ENCODE measurements around the gene GRIA2.
"Not testable (repeated sequence)": the region's sequence is repeated elsewhere in the genome, so short reads cannot be mapped to it uniquely, and the experiment has no call there.

GRIA2 gene

DNA sequence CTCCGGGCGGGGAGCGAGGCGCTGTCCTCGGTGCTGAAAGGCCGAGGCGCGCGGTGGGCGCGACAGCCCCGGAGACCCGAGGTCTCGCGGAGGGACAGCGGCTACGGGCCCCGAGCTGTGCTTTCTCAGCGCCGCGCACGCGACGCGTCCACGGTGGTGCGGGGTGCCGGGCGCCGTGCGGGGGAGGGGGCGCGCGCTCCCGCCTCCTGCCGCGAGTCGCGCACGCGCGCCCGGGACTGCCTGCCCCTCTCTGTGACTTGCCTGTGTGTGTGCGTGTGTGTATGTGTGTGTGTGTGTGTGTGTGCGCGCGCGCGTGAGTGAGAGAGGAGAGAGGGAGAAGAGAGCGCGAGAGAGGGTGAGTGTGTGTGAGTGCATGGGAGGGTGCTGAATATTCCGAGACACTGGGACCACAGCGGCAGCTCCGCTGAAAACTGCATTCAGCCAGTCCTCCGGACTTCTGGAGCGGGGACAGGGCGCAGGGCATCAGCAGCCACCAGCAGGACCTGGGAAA is at the start of gene GRIA2:
GRIA2 (plus strand) TSS at position 358 of the 511 bp plus-strand sequence. CDS start 315 bp downstream, outside the sequence.
- peak; percentile 16 for DNase-seq

DNA sequence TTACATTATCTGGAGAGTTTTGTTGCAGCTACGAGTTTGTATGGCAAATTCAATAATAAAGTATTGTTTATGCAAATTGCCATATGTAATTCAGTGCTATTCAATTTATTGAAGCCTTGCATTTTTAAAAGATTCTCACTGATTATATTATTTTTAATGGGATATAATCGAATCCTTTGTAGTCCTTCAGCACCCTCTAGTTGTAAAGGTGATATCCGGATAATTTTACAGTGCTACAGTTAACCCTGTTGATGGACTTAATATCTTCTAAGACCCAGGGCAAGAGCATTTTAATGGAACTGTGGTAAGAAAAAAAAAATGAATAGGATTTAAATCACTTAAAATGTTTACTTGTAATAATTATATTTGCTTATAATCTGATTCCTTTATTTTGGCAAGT is 48.5 kb upstream of the GRIA2 start:
- no peak for DNase-seq

DNA sequence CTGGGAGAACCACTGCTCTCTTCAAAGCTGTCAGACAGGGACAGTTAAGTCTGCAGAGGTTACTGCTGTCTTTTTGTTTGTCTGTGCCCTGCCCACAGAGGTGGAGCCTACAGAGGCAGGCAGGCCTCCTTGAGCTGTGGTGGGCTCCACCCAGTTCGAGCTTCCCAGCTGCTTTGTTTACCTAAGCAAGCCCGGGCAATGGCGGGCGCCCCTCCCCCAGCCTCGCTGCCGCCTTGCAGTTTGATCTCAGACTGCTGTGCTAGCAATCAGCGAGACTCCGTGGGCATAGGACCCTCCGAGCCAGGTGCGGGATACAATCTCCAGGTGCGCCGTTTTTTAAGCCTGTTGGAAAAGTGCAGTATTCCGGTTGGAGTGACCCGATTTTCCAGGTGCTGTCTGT is 40.3 kb upstream of the GRIA2 start:
- not testable (repeated sequence) for DNase-seq

DNA sequence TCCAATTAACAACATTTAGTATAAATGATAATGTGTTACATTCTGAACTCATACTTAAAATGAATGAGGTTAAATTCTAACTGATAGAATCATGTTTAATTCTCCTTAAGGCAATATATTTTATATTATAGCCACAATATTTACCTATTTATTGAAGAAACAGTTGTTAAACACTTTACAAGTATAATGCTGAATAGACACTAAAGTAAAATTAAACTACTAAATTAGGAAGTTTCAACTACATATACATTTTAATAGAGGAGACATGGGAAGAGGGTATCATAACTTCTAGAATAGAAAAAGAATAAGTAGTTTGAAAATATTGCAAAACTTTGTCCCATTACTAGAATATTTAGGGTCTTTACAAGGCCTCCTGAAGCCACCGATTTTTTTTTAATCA is 36.2 kb upstream of the GRIA2 start:
- DNase-seq = no peak

DNA sequence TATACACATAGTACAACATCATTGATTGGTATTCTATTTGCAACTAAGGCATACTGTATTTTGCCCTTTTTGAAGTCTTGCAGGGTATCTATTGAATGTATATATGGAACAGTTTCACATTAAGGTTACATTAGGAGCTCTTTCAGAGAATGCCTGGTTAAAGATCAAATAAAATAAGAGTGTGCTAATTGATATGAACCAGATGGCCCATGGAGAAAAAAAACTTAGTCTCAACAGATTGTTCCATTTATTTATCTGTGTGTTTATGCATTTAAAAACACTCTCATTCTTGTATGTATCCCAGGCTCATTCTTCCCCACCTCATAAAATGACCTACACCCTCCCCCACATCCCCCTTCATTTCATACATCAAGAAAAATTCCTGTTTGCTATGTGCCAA is 35.2 kb upstream of the GRIA2 start:
- no peak for DNase-seq

DNA sequence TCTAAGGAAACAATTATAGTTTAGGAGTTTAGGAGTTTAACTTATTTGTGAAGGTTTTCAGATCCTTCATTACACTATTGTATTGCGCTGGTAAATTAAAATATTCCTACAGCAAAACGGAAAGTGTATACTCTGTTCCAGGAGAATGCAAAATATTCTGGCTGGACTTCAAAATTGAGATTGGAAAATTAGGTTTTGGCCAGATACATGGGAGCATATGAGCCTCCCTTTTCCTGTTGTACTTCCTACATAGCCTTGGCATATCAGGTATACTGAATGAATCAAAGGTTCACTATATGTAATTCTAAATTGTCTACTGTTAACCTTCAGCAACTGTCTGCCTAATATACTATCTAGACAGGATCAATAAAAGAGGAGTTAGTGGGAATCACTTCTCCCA is 25.2 kb upstream of the GRIA2 start:
- DNase-seq = no peak

DNA sequence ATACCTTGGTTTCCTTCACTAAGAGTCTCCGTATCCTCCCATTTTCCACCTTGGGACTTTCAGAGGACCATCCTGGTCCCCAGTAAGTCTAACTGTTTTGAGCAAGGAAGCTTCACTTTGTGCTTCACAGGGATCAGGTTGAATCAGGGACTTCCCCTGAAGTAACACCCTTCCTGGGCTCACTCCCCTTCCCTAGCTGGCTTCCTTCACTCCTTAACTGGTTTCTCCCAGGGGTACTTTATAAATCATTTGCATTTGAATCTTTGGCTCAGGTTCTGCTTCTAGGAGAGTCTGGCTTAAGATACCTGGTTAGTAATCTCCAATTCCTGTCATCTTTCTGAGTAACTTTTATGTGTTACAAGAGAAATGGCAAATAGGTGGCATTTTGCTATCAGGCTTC is 24.5 kb upstream of the GRIA2 start:
- DNase-seq = no peak

DNA sequence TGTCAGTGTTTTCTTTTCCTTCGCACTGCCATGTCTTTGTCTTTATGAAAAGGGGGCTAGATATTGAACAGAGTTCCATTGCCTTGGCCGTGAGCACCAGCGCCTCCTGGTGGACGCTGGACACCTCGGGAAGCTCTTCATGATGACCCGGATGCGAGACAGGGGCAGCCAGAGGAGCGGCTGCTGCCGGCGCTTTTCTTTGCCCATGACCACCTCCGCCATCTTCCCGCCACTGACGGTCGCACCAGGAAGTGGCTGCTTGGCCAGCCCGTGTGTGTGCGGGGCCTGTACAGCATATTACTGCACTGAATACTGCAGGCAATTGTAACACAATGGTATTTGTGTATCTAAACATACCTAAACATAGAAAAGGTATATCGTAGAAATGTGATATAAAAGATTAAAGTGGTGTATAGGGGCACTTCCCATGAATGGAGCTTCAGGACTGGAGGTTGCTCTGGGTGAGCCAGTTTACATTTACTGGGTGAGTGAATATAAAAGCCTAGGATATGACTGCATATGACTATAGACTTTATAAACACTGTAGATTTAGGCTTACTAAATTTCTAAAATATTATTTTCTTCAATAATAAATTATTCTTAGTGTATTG is 15.8 kb upstream of the GRIA2 start:
- no peak for DNase-seq

DNA sequence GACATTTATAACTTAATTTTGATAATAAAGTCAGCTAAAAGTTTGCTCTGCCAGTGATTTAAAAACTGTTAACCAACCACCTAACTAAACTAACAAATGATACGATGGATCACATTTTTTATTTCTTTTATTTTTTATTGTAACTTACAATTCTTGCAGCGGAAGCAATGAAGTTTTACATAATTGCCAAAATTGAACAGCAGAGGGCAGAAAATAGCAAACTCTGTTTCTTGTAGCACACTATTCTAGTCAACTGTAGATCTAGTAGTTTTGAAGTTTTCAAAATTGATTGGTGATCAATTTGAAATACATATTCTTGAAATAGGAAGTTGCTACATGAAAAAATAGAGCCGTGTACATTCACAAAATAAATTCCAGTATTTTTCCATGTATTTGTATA is 2.8 kb upstream of the GRIA2 start:
- DNase-seq = no peak

DNA sequence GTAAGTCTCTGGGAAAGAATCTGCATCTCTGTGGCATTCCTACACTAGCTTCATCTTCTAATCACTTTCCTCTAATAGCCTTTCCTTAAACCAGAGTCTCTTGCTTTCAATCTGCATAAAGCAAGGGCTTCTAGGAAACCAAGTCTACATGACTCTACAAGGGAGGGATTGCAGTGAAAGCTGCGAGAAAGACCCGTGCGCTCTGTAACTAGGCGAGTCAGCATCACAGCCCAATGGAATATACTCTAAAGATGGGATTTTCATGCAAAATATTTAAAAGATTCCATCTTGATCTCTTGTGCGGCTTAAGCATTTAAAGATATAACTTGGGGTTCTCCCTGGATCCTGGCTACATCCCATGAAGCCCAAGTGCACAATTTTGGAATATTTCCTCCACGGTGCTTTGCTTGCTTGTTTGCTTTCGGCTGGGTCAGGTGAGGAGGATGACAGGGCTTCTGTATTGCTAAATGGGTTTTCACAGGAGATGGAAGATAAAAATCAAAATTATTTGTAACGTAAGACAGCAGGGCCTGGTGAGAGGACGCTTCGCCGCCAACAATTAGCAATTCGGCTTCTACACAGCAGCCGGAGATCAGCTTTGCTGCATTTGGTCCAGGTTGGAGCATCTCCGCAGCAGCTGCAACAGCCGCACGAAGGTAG is 687 bp upstream of the GRIA2 start:
- DNase-seq = no peak

DNA sequence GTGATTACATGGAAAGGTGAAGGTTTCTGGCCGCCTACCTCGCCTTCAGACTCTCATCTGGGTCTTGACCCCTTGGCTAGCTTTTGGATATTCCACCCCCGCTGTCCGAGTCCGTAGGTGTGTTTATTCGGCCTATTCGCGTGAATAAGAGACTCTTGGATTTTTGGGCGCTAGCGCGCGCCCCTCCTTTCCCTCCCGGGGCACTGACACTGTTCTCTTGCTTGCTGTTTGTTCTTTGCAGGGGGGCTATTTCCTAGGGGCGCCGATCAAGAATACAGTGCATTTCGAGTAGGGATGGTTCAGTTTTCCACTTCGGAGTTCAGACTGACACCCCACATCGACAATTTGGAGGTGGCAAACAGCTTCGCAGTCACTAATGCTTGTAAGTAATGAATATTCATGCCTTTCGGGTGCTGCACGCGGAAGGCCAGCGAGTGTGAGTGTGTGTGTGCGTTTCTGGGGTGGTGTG is 932 bp downstream of the GRIA2 start:
- DNase-seq = no peak

DNA sequence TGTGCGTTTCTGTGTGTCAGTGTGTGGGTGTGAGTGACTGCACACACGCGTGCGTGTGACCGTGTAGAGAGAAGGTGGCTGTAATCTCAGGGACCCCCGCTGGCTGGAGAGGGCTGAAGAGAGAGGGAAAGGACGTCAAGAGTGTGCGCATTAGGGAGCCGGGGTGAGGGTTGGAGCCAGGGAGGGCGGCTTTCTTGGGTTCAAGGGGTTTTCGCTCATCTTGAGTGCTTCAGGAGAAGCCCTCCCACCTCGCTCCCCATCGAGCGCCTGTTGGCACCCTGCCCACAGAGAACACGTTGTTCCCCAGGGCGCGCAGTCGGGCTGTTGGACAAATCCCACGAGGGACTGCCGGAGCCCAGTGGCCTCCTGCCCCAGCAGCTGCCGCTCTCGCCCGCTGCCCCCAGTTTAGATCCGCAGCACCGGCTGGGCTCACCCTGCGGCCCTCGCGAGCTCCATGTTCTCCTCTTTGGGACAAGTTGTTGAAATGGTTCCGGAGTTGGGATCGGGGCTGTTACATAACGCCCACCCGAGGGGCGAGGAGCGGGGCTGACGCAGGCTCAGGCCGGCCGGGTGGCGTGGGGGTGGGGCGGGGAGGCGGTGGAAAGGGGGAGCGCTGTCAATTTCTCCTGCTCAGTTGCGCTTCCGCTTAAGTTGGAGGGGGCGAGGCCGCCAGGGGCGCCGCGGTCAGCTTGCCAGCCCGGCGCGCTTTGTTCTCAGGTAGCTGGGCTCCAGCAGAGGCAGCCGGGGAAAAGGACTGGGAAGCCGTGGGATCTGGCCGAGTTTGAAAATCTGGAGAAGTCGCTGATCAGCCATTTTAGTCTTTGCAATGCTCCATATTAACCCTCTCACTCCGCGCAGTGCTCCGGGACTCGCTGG is 1.6 kb downstream of the GRIA2 start:
- peak; percentile 22 for DNase-seq

DNA sequence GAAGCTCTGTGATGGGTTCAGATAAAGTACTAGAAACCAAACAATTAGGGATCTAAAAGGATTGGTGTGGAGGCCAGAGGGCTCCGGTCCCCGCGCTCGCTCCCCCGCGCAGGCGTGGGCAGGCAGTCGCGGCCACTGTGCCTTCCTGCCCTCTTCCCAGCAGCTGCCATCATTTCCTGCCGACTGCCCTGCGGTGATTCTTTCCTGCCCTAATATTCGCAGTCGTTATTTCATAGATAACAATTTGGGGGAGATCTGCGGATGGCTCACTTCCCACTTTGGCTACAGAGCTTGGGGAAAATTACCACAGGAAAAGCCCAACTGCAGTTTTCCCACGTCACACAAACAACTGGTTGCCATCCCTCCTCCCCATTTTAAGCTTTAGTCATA is 2.2 kb downstream of the GRIA2 start:
- no peak for DNase-seq

DNA sequence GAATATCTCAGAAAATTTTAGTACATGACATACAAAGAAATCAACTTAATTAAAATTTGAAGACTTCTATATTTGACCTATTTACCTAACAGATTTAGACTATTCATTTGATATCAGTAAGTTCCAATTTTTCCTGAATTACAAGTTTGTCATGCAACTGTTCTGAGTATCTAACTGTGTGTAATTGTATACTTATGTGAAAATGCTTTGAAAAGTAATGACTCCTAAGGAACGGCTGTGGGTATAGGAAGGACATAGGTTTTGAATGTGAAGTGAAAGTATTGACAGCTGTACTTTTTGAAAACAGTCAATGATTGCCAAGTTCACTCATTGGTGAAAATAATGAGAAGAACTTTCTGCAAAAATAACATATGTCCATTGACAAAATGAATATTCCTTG is 2.9 kb downstream of the GRIA2 start:
- no peak for DNase-seq

DNA sequence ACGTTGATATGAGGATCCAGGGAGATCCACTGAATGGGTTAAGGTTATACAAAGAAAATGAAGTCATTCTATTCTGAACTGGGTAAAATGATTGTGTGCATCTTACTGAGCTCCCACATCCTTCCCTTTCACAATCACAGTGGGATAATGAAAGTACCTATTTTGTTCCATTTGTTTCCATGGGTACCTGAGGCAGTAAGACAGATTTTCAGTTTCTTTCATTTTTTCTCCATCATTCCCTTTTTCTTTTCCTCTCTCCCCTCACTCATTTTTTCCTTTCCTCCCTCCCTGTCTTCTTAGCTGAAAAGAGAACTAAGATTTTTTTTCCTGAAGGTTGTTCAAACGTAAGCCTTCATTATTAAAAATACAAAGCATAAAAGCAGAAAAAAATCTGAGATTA is 4.6 kb downstream of the GRIA2 start:
- no peak for DNase-seq

DNA sequence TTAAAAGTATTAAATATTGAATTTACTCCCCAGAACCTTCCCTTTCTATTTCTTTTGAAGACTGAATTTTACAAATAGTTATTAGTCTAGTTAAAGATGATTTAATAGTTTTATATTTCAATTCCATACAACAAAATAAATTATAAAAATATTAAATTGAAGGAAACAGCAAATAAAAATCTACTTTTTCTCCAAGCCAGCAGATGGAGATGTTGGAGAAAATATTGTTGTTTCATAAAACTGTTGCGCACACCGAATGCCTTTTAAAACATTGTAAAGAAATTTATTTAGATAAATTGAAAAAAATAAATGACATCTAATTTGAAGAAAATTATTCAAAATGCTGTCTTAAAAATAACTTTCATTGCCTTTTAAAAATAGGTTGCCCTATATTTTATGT is 5.5 kb downstream of the GRIA2 start:
- no peak for DNase-seq

DNA sequence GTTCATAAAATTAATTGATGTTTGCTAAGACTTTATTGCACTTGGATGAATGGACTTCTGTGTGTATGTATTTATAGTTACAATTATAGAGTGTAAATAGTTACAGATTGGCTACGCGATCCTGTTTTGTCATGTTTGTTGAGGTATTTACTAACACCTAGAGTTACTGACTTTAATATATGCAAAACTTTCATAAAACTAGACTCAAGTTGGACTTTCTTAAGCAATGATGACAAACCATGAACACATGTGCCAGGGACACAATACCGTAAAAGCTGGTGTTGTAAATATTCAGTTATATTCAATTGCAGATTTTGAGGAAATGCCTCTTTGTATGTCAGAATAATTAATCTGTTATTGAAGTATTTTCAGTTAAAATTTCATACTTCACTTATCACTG is 6.1 kb downstream of the GRIA2 start:
- DNase-seq = no peak

DNA sequence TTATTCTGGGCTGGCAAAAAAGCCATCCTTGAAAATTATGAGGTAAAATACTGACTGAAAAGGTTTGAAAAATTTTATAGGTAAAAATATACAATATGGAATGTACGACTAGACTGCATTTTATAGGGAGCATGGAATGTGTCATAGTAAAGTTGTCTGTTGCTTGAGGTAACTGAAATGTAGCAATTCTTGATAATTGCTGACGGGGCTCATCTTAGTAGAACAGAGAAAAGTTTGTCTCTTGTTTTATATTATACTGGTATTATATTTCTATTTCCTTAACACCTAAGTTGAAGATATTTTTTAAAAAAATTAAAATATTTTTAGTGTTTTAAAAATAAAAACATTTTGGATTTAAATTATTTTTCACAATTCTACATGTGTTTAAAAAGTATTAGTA is 11.0 kb downstream of the GRIA2 start:
- no peak for DNase-seq

DNA sequence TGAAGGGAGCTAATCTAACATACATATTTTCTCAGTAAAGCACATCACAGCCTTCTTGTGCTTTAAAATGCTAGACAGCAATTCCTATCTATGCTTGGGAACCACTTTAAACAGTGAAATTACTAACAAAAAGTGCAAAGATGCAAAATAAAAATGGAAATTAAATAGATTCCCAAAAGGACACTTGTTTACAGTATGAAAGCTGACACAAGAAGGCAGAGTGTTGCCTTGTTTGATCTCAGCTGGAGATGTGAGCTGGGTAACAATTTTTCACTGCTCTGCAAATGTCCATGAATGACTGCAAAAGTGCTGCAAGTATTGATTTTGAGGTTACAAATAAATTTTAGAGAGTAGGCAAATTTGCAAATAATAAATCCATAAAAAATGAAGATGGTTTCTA is 22.3 kb downstream of the GRIA2 start:
- no peak for DNase-seq

DNA sequence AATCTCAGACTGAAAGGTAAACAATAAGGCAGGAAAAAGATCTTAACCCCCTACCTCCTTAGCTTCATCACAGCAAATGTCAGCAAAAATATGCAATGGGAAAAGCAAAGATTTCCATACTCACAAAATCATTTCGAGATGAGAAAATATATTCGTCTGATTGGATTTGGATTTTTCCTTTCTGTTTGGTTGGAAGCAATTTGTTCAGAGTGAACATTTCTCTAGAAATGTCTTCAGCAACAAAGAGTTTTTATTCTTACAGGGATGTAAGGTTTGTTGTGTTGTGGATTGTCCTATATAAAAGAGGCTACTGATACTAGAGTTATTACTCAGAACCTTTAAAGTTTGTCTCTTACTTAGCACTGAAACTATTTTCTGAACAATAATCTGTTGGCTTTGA is 23.8 kb downstream of the GRIA2 start:
- no peak for DNase-seq

DNA sequence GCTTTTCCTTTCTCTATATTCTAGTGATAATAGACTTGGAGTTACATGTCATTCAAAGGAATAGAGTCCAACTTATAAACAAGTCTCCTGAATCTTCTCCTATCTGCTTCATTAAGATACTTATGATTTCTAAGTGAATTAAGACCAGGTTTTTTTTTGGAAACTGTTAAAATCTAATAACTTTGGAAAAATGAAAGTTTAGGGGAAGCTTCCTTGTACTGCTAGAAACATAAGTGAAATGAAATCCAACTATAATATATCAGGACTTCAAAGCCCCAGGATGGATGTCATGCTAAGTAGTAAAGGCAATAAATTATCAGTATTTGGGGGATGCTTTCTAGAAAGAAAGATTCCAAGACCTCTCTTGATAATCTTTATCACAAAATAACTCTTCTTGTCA is 24.8 kb downstream of the GRIA2 start:
- no peak for DNase-seq

DNA sequence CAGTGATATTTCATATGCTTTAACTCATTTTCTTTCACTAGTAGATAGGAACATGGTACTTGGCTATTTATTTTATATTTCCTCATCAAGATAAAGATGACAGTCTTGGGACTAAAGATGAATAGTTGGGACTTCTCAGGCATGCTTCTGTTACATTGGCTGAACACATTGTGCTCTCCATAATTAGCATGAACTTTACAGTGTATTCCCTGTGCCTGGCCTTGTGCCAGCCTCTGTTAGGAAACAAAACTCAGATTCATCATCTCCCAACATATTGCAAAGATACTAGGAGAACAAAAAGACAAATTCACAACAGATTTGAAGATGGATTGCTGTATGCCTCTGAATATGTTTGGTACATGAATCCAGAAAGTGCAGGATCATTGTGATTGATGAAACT is 26.4 kb downstream of the GRIA2 start:
- DNase-seq = no peak

DNA sequence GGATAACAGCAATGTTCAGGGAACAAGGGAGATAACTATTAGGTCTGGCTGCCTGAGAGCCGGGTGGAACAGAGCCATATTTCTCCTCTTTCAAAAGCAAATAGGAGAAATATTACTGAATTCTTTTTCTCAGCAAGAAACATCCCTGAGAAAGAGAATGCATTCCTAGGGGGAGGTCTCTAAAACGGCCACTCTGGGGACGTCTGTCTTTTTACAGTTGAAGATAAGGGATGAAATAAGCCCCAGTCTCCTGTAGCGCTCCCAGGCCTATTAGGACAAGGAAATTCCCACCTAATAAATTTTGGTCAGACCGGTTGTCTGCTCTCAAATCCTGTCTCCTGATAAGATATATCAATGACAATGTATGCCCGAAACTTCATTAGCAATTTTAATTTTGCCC is 37.6 kb downstream of the GRIA2 start:
- not testable (repeated sequence) for DNase-seq

DNA sequence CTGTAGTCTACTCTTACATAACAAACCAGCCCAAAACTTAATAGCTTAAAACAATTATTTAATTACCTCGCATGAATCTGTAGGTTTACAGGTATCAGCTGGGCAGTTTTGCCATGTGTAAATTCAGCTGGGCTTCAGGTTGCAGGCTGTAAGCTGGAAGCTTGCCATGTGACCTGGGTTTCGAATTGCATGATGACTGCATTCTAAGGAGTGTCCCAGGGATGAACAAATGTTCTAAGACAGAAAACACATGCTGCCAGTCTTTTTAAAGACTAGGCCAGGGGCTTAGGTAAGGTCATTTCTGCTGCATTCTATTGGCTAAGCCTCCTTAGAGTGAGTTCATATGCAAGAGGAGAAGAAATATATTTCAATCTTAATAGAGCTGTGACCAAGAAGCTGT is 44.8 kb downstream of the GRIA2 start:
- peak; percentile 7 for DNase-seq
